Measurements from ENCODE around the gene IFNAR1.
A peak's percentile ranks its signal among the peaks of the same experiment; 100 is the strongest.

IFNAR1 gene

GRCh38 chr21:33324291-33325221, at the start of gene IFNAR1:
TSS of gene IFNAR1 (plus strand) at chr21:33324970. CDS start at chr21:33325056, 86 bp downstream.
- DNase-seq: peak; percentile 99

DNA sequence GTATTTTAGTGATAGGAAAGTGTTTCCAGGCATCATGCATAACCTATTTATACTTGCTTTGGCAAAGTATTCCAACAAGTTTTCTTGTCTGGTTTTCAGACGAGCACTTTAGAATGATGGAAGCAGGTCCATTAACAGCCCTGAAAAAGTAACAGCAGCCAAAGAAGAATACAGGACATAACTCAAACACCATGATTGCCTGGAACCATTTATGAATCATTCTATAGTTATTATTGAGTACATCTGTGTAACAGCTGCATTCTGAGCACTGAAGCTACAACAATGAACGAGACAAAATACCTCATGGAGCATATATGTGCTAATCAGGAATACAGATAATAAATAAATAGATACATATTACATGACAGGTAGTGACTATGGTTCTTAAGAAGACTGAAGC, 46.0 kb upstream of the IFNAR1 start:
- DNase-seq: no peak

- DNase-seq: no peak
Measured at GRCh38 chr21:33279330-33279820, 45.4 kb upstream of the IFNAR1 start.

- no peak for DNase-seq
Measured at GRCh38 chr21:33281096-33281652, 43.6 kb upstream of the IFNAR1 start.

- DNase-seq: no peak
Measured at GRCh38 chr21:33283203-33283602, 41.6 kb upstream of the IFNAR1 start.

GRCh38 chr21:33286076-33286475, 38.7 kb upstream of the IFNAR1 start:
- no peak for DNase-seq

GRCh38 chr21:33286600-33287456, 37.9 kb upstream of the IFNAR1 start:
- DNase-seq: no peak

DNA sequence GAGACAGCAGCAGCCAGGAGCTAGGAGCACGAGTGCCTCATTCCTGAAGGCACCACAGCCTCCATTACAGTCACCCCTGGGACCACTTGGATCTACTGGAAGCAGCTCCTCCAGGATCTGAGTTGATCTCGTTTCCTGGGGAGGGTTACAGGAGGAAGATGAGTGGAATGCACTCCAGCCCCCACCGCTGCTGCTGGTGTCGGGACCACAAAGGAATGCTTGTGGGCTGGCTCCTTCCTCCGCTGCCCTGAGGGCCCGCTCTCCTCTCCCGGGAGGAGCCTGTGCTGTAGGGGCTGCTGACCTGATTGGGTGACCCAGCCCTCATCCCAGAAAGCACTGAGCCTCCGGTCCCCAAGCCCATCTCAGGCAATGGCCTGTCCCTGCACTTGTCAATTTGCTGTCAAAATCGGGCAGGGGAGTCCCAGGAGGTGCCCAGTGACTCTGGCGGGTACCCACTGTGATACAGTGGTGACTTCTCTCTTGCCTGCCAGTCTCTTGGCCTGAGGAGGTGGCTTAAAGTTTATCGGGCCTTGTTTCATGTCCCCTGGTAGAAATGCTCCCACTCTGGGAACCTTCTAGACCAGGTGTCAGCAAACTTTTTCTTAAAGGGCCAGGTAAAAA, 35.5 kb upstream of the IFNAR1 start:
- no peak for DNase-seq

DNA sequence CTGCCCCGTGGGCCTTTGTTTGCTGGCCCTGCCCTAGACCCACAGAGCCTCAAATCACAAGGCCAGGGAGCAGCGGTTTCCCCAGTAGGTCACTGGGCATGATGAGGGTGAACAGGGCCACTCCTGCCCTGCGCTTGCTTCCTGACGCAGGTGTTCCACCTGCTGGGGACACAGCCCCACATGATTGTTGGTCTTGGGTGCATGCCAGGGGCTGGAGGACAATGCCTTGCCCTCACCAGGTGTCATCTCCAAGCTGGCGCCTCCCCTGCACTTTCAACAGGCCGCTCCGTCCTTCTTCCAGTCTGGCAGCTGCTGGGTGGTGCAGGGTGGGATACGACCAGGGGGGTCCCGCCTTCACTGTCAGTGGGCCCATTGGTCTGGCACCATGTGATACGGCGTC, 34.3 kb upstream of the IFNAR1 start:
- DNase-seq: no peak

- DNase-seq: no peak
Measured at GRCh38 chr21:33291686-33292085, 33.1 kb upstream of the IFNAR1 start.

- DNase-seq: no peak
Measured at GRCh38 chr21:33292724-33293123, 32.0 kb upstream of the IFNAR1 start.

- no peak for DNase-seq
Measured at GRCh38 chr21:33293136-33293535, 31.6 kb upstream of the IFNAR1 start.

DNA sequence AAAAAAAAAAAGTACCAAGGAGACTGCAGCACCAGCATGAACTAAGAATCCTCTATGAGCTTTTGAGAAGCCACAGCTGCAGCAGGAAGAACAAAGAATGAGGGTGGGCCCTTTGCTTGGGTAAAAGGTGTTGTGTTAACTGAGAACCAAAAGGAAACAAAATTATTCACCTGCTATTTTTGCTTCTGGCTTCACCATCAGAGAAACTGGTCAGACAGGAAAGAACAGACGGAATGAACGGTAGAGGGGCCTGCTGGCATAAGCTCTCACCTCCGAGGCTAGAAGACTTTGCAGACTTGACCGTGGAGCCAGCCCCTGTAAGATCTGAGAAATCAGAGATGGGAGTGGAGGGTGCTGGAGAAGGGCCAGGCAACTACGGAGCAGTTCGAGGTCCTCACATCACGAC, 31.0 kb upstream of the IFNAR1 start:
- no peak for DNase-seq

DNA sequence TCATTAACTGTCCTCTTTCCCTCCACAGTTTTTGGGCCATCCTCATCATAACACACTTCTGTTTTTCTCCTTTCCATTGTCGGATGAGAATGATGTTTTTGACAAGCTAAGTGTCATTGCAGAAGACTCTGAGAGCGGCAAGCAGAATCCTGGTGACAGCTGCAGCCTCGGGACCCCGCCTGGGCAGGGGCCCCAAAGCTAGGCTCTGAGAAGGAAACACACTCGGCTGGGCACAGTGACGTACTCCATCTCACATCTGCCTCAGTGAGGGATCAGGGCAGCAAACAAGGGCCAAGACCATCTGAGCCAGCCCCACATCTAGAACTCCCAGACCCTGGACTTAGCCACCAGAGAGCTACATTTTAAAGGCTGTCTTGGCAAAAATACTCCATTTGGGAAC, 28.6 kb upstream of the IFNAR1 start:
- no peak for DNase-seq

DNA sequence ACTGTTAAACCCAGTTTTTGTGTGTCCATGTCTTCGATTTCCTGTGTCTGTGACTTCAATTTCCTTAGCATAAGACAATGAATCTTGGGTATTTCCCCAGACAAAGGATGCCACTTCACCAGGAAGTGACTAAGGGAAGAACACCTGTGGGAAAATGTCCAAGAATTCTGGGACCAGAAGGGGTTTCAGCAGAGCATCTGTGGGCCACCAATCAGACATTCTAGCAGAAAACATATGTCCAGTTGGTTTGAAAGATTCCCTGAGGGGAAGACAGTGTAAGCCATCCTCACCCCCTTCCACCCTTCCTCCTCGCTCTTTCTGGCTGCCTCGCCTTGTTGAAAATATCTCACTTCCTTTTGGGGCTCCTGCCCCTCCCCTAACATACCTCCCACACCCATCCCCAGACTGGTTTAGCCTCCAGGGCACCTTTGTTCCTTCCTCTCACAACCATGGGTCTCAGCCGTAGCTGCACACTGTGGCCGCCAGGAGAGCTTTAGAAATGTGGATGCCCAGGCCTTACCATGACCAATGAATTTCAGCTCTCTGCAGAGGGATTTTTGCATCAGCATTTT, 25.5 kb upstream of the IFNAR1 start:
- no peak for DNase-seq

- no peak for DNase-seq
Measured at GRCh38 chr21:33300701-33301631, 23.8 kb upstream of the IFNAR1 start.

DNA sequence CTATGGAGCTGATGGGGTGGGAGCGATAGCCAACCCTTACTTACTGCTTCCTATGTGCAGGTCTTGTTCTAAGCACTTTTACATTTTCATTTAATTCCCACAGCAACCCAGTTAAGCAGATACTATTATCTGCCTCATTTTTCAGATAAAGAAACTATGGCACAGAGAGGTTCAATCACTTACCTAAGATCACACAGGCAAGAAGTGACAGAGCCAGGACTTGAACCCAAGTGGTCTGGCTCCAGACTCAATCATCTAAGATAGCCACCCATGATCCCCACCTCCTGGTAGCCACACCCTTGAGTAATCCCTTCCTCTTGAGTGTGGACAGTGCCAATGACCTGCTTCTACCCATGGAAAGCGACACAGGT, 23.2 kb upstream of the IFNAR1 start:
- DNase-seq: no peak

- no peak for DNase-seq
Measured at GRCh38 chr21:33302055-33302454, 22.7 kb upstream of the IFNAR1 start.

GRCh38 chr21:33302796-33303195, 22.0 kb upstream of the IFNAR1 start:
- DNase-seq: no peak

DNA sequence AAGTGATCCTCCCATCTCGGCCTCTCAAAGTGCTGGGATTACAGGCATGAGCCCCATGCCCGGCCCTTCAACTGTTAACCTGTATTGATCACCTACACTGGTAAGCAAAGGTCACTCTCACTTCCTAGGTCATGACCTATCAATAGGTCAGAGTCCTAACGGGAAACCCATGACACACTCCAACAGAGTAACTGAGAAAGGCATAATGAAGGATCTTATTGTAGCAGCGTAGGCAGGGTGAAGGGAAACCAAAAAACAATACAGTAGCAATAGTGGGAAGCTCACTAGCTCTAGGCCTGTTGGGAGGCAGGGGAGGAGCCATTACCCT, 19.5 kb upstream of the IFNAR1 start:
- DNase-seq: no peak

- DNase-seq: no peak
Measured at GRCh38 chr21:33305938-33306337, 18.8 kb upstream of the IFNAR1 start.

Measured in NK-92 treated with Interleukin-12 subunit alpha and Interleukin-12 subunit beta, amount 100 ng/mL, for 24 hours (cell line).